Measurements from ENCODE around the gene NPTX1. TPM values are rescaled to one million over a fixed set of nuclear protein-coding genes. Genes with fewer than 3 reads are reported as not detected.
"Not testable (repeated sequence)": the region's sequence is repeated elsewhere in the genome, so short reads cannot be mapped to it uniquely, and the experiment has no call there.

The NPTX1 gene
- total RNA-seq, 2 experiments from 2014 or later = 1.2 to 1.4 TPM

- H3K27me3 Mint-ChIP-seq = peaks cover 7% of the 10 kb centered on the region
- no peaks in the 10 kb centered on the region for H3K36me3 Mint-ChIP-seq
- POLR2A ChIA-PET = no interaction called here
- no peak for DNase-seq
- H3K4me1 Mint-ChIP-seq (ENCODE audit: low read depth) = no peaks in the 10 kb centered on the region
- H3K9me3 Mint-ChIP-seq = no peaks in the 10 kb centered on the region
- intact Hi-C loops (cut with micrococcal nuclease) = no loop called here
- no peak overlapping the region for H3K27ac Mint-ChIP-seq
- no peak overlapping the region for H3K4me3 Mint-ChIP-seq
- CTCF ChIA-PET = no interaction called here
These were observed 35.1 kb upstream of the NPTX1 start for GRCh38 chr17:80511222-80512180.

- intact Hi-C loops (cut with micrococcal nuclease) = no loop called here
- no peak overlapping the region for H3K4me3 Mint-ChIP-seq
- H3K4me1 Mint-ChIP-seq (ENCODE audit: low read depth) = no peaks in the 10 kb centered on the region
- peaks cover 7% of the 10 kb centered on the region for H3K27me3 Mint-ChIP-seq
- H3K9me3 Mint-ChIP-seq = no peaks in the 10 kb centered on the region
- no peak overlapping the region for H3K27ac Mint-ChIP-seq
- ChIA-PET CTCF (no interaction called here), POLR2A (no interaction called here)
- no peak for DNase-seq
- H3K36me3 Mint-ChIP-seq = no peaks in the 10 kb centered on the region
These were observed 34.4 kb upstream of the NPTX1 start for GRCh38 chr17:80510772-80511171.

- intact Hi-C loops (cut with micrococcal nuclease) = no loop called here
- Mint-ChIP-seq H3K4me3 (no peak overlapping the region), H3K36me3 (no peaks in the 10 kb centered on the region), H3K27ac (no peak overlapping the region), H3K27me3 (peaks cover 7% of the 10 kb centered on the region), H3K4me1 (ENCODE audit: low read depth) (no peaks in the 10 kb centered on the region), H3K9me3 (no peaks in the 10 kb centered on the region)
- ChIA-PET CTCF (no interaction called here), POLR2A (no interaction called here)
- no peak for DNase-seq
These were observed 33.7 kb upstream of the NPTX1 start for GRCh38 chr17:80510132-80510531.

- intact Hi-C loops (cut with micrococcal nuclease) = no loop called here
- Mint-ChIP-seq H3K27me3 (peaks cover 8% of the 10 kb centered on the region), H3K4me3 (no peak overlapping the region), H3K27ac (no peak overlapping the region), H3K36me3 (no peaks in the 10 kb centered on the region), H3K9me3 (no peaks in the 10 kb centered on the region), H3K4me1 (ENCODE audit: low read depth) (no peaks in the 10 kb centered on the region)
- DNase-seq = no peak
- CTCF ChIA-PET = no interaction called here
- POLR2A ChIA-PET = no interaction called here
These were observed 32.9 kb upstream of the NPTX1 start for GRCh38 chr17:80509311-80509710.

GRCh38 chr17:80507965-80508364 is 31.6 kb upstream of the NPTX1 start:
- POLR2A ChIA-PET = no interaction called here
- no peak overlapping the region for H3K27ac Mint-ChIP-seq

GRCh38 chr17:80507177-80507576 is 30.8 kb upstream of the NPTX1 start:
- H3K4me1 Mint-ChIP-seq (ENCODE audit: low read depth); H3K27me3 Mint-ChIP-seq; H3K27ac Mint-ChIP-seq; intact Hi-C loops (cut with micrococcal nuclease); H3K9me3 Mint-ChIP-seq; DNase-seq; H3K36me3 Mint-ChIP-seq; H3K4me3 Mint-ChIP-seq: not testable (repeated sequence)
- POLR2A ChIA-PET = interaction anchor here (0.7 kb wide), 1 partner anchor 816 kb away, joined by 5 read pairs; no protein-coding TSS in a partner anchor
- CTCF ChIA-PET = interaction anchor here (0.9 kb wide), 1 partner anchor 80 kb away, joined by 3 read pairs; no protein-coding TSS in a partner anchor

More at GRCh38 chr17:80507965-80508364, 31.6 kb upstream of the NPTX1 start:
- DNase-seq = no peak
- no peak overlapping the region for H3K4me3 Mint-ChIP-seq
- no peaks in the 10 kb centered on the region for H3K9me3 Mint-ChIP-seq
- no peaks in the 10 kb centered on the region for H3K4me1 Mint-ChIP-seq (ENCODE audit: low read depth)
- intact Hi-C loops (cut with micrococcal nuclease) = no loop called here
- CTCF ChIA-PET = no interaction called here
- no peaks in the 10 kb centered on the region for H3K36me3 Mint-ChIP-seq
- peaks cover 10% of the 10 kb centered on the region for H3K27me3 Mint-ChIP-seq

GRCh38 chr17:80504686-80505413 is 28.4 kb upstream of the NPTX1 start:
- intact Hi-C loops (cut with micrococcal nuclease) = no loop called here
- H3K4me3 Mint-ChIP-seq = no peak overlapping the region
- H3K36me3 Mint-ChIP-seq = no peaks in the 10 kb centered on the region
- ChIA-PET CTCF (interaction anchor here (1.2 kb wide), 1 partner anchor 71 kb away, joined by 4 read pairs; no protein-coding TSS in a partner anchor), POLR2A (no interaction called here)
- H3K27ac Mint-ChIP-seq = no peak overlapping the region
- H3K9me3 Mint-ChIP-seq = no peaks in the 10 kb centered on the region
- H3K27me3 Mint-ChIP-seq = peaks cover 8% of the 10 kb centered on the region
- no peak for DNase-seq
- H3K4me1 Mint-ChIP-seq (ENCODE audit: low read depth) = no peaks in the 10 kb centered on the region

- intact Hi-C loops (cut with micrococcal nuclease) = no loop called here
- ChIA-PET POLR2A (no interaction called here), CTCF (no interaction called here)
- Mint-ChIP-seq H3K9me3 (no peaks in the 10 kb centered on the region), H3K27me3 (peaks cover 11% of the 10 kb centered on the region), H3K4me1 (ENCODE audit: low read depth) (no peaks in the 10 kb centered on the region), H3K36me3 (no peaks in the 10 kb centered on the region), H3K27ac (no peak overlapping the region), H3K4me3 (no peak overlapping the region)
- no peak for DNase-seq
These were observed 27.5 kb upstream of the NPTX1 start for GRCh38 chr17:80503921-80504320.

- no peak for DNase-seq
- intact Hi-C loops (cut with micrococcal nuclease) = no loop called here
- H3K27me3 Mint-ChIP-seq = peaks cover 11% of the 10 kb centered on the region
- no peaks in the 10 kb centered on the region for H3K4me1 Mint-ChIP-seq (ENCODE audit: low read depth)
- no peak overlapping the region for H3K4me3 Mint-ChIP-seq
- H3K27ac Mint-ChIP-seq = no peak overlapping the region
- no peaks in the 10 kb centered on the region for H3K36me3 Mint-ChIP-seq
- no peaks in the 10 kb centered on the region for H3K9me3 Mint-ChIP-seq
- POLR2A ChIA-PET = no interaction called here
- CTCF ChIA-PET = no interaction called here
These were observed 26.6 kb upstream of the NPTX1 start for GRCh38 chr17:80503031-80503430.

GRCh38 chr17:80502578-80502877 is 26.1 kb upstream of the NPTX1 start:
- ChIA-PET CTCF (no interaction called here), POLR2A (no interaction called here)
- Mint-ChIP-seq H3K9me3 (no peaks in the 10 kb centered on the region), H3K4me3 (no peak overlapping the region), H3K27me3 (peaks cover 14% of the 10 kb centered on the region), H3K4me1 (ENCODE audit: low read depth) (peaks cover 3% of the 10 kb centered on the region), H3K27ac (no peak overlapping the region), H3K36me3 (no peaks in the 10 kb centered on the region)
- no peak for DNase-seq
- intact Hi-C loops (cut with micrococcal nuclease) = no loop called here

GRCh38 chr17:80501741-80502577 is 25.6 kb upstream of the NPTX1 start:
- POLR2A ChIA-PET = no interaction called here
- intact Hi-C loops (cut with micrococcal nuclease) = no loop called here
- Mint-ChIP-seq H3K4me3 (no peak overlapping the region), H3K4me1 (ENCODE audit: low read depth) (peaks cover 7% of the 10 kb centered on the region), H3K27me3 (peaks cover 14% of the 10 kb centered on the region), H3K36me3 (no peaks in the 10 kb centered on the region), H3K27ac (no peak overlapping the region), H3K9me3 (no peaks in the 10 kb centered on the region)
- CTCF ChIA-PET = no interaction called here
- DNase-seq = no peak

- no peaks in the 10 kb centered on the region for H3K9me3 Mint-ChIP-seq
- intact Hi-C loops (cut with micrococcal nuclease) = no loop called here
- ChIA-PET CTCF (no interaction called here), POLR2A (no interaction called here)
- no peaks in the 10 kb centered on the region for H3K36me3 Mint-ChIP-seq
- H3K27me3 Mint-ChIP-seq = peaks cover 17% of the 10 kb centered on the region
- no peak overlapping the region for H3K27ac Mint-ChIP-seq
- H3K4me3 Mint-ChIP-seq = no peak overlapping the region
- H3K4me1 Mint-ChIP-seq (ENCODE audit: low read depth) = peaks cover 7% of the 10 kb centered on the region
- no peak for DNase-seq
These were observed 23.7 kb upstream of the NPTX1 start for GRCh38 chr17:80499961-80500665.
